MM.1S (cell line): Measurements from ENCODE around the gene HSD3B2.

Experiments used
- DNase-seq: peaks from one replicate; pipeline ENCODE4 v3.0.0-alpha.2; 2015
- H2AFZ ChIP-seq: fragments of 300-600 bp; sonication (generic); 2 replicates; pipeline ENCODE4 v1.6.0; 2016; ENCODE audit warnings: antibody characterized with exemption, low read length
- H3F3A ChIP-seq: fragments of 300-600 bp; sonication (generic); 2 replicates; pipeline ENCODE4 v1.6.1; 2016; ENCODE audit warnings: mild to moderate bottlenecking, antibody characterized with exemption, low read length, moderate library complexity, mixed read lengths; ENCODE audit not compliant: insufficient read depth
- H3K27ac ChIP-seq: fragments of 300-600 bp; sonication (generic); 2 replicates; pipeline ENCODE4 v1.5.1; 2016; ENCODE audit warnings: mild to moderate bottlenecking, low read length
- H3K27me3 ChIP-seq: fragments of 300-600 bp; sonication (generic); replicated peaks from 2 replicates; pipeline ENCODE4 v1.6.0; 2016; ENCODE audit warnings: low read length; ENCODE audit not compliant: insufficient read depth
- H3K36me3 ChIP-seq: fragments of 300-600 bp; sonication (generic); replicated peaks from 2 replicates; pipeline ENCODE4 v1.6.1; 2016; ENCODE audit warnings: mild to moderate bottlenecking, low read length, mixed read lengths; ENCODE audit not compliant: insufficient read depth
- H3K4me1 ChIP-seq: fragments of 300-600 bp; sonication (generic); 2 replicates; pipeline ENCODE4 v1.6.1; 2016; ENCODE audit warnings: low read length, mixed read lengths
- H3K4me2 ChIP-seq: fragments of 300-600 bp; sonication (generic); 2 replicates; pipeline ENCODE4 v1.6.0; 2016; ENCODE audit warnings: low read depth, low read length
- H3K4me3 ChIP-seq: fragments of 300-600 bp; sonication (generic); 2 replicates; pipeline ENCODE4 v1.5.1; 2016; ENCODE audit warnings: low read length, mixed read lengths
- H3K79me2 ChIP-seq: fragments of 300-600 bp; sonication (generic); 2 replicates; pipeline ENCODE4 v1.6.1; 2016; ENCODE audit warnings: mixed run types, low read length, mixed read lengths
- H3K9ac ChIP-seq: fragments of 300-600 bp; sonication (generic); 2 replicates; pipeline ENCODE4 v1.6.1; 2016; ENCODE audit warnings: low read length, mixed read lengths
- H3K9me2 ChIP-seq: fragments of 300-600 bp; sonication (generic); replicated peaks from 2 replicates; pipeline ENCODE4 v1.6.1; 2016; ENCODE audit warnings: mild to moderate bottlenecking, low read length, mixed read lengths; ENCODE audit not compliant: insufficient read depth
- H3K9me3 ChIP-seq: fragments of 300-600 bp; sonication (generic); replicated peaks from 2 replicates; pipeline ENCODE4 v1.6.1; 2016; ENCODE audit warnings: mild to moderate bottlenecking, low read length, mixed read lengths; ENCODE audit not compliant: insufficient read depth
- H4K20me1 ChIP-seq: fragments of 300-600 bp; sonication (generic); 2 replicates; pipeline ENCODE4 v1.6.1; 2016; ENCODE audit warnings: mild to moderate bottlenecking, low read length, moderate library complexity, mixed read lengths; ENCODE audit not compliant: insufficient read depth
- CTCF ChIP-seq: fragments of 300-600 bp; sonication (generic); IDR thresholded peaks from 2 replicates; pipeline ENCODE4 v1.5.1; 2016; ENCODE audit warnings: antibody characterized with exemption, low read length, mixed read lengths
- EZH2 ChIP-seq: fragments of 300-600 bp; sonication (generic); optimal IDR thresholded peaks from 2 replicates; pipeline ENCODE3; 2017; ENCODE audit warnings: low read depth, mild to moderate bottlenecking, antibody characterized with exemption, low read length, mixed read lengths
- EZH2phosphoT487 ChIP-seq: fragments of 300-600 bp; sonication (generic); IDR thresholded peaks from 2 replicates; pipeline ENCODE4 v1.6.1; 2018; ENCODE audit warnings: antibody characterized with exemption, low read length

The HSD3B2 gene

GRCh38 chr1:119368554-119368953, 46.4 kb upstream of the HSD3B2 start, which contains the start of gene HAO2:
TSS of gene HAO2 (plus strand) at chr1:119368785. CDS start at chr1:119381086, 12,301 bp downstream.
- H3K4me2 ChIP-seq, result no peak within 1 kb of the TSS
- no peaks in the 10 kb centered on the region for H3K4me1 ChIP-seq
- H3K9me3 ChIP-seq, result no peaks in the 10 kb centered on the region
- DNase-seq, result no peak
- no peak within 1 kb of the TSS for H3K9ac ChIP-seq
- H3K27ac ChIP-seq, result no peak within 1 kb of the TSS
- H3K9me2 ChIP-seq, result no peaks in the 10 kb centered on the region
- no peaks in the 10 kb centered on the region for H3K36me3 ChIP-seq
- TF ChIP-seq CTCF (no peak), EZH2phosphoT487 (no peak), EZH2 (no peak)
- H3K4me3 ChIP-seq, result no peak within 1 kb of the TSS
- H3F3A ChIP-seq, result no peaks in the 10 kb centered on the region
- no peaks in the 10 kb centered on the region for H4K20me1 ChIP-seq
- no peaks in the 10 kb centered on the region for H3K27me3 ChIP-seq
- no peak within 1 kb of the TSS for H2AFZ ChIP-seq
- no peaks in the 10 kb centered on the region for H3K79me2 ChIP-seq

- no peaks in the 10 kb centered on the region for H3K9me3 ChIP-seq
- peaks cover 9% of the 10 kb centered on the region; the same call in 1 of the 2 replicates for H3K4me1 ChIP-seq
- no peaks in the 10 kb centered on the region for H4K20me1 ChIP-seq
- H3K27me3 ChIP-seq, result no peaks in the 10 kb centered on the region
- H3K36me3 ChIP-seq, result no peaks in the 10 kb centered on the region
- H3K4me2 ChIP-seq, result no peak overlapping the region
- TF ChIP-seq EZH2 (no peak), CTCF (no peak), EZH2phosphoT487 (no peak)
- H3F3A ChIP-seq, result no peaks in the 10 kb centered on the region
- H3K4me3 ChIP-seq, result no peak overlapping the region
- H3K79me2 ChIP-seq, result no peaks in the 10 kb centered on the region
- no peak overlapping the region for H3K9ac ChIP-seq
- H2AFZ ChIP-seq, result no peak overlapping the region
- H3K9me2 ChIP-seq, result no peaks in the 10 kb centered on the region
- no peak for DNase-seq
- H3K27ac ChIP-seq, result no peak overlapping the region
Measured at GRCh38 chr1:119370748-119371147, 44.2 kb upstream of the HSD3B2 start.

DNA sequence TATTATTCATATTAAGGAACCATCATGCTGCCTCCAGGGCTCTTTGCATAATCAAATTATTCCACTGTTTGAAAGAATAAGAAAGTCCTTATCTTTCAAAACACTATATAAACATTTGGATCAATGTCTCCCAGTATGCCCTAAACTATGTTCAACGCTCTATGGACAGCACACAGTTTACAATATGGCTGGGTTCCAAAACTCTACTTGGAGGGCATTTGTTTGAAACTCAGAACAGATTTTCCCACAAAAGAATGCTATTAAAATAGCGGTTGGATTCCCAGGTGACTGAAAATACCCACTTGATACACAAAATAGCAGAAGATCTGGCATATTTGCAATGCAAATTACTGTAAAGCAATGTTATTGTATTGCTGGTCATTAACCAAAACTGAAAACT, 43.1 kb upstream of the HSD3B2 start:
- H3F3A ChIP-seq, result no peaks in the 10 kb centered on the region
- TF ChIP-seq EZH2phosphoT487 (no peak), CTCF (no peak), EZH2 (no peak)
- H2AFZ ChIP-seq, result no peak overlapping the region
- no peaks in the 10 kb centered on the region for H3K27me3 ChIP-seq
- H3K9me3 ChIP-seq, result no peaks in the 10 kb centered on the region
- H4K20me1 ChIP-seq, result no peaks in the 10 kb centered on the region
- no peaks in the 10 kb centered on the region for H3K79me2 ChIP-seq
- no peaks in the 10 kb centered on the region for H3K9me2 ChIP-seq
- no peak overlapping the region for H3K4me2 ChIP-seq
- no peak overlapping the region for H3K27ac ChIP-seq
- H3K9ac ChIP-seq, result no peak overlapping the region
- peaks cover 9% of the 10 kb centered on the region; the same call in 1 of the 2 replicates for H3K4me1 ChIP-seq
- H3K4me3 ChIP-seq, result no peak overlapping the region
- no peaks in the 10 kb centered on the region for H3K36me3 ChIP-seq
- DNase-seq, result no peak
